ENCODE data around the gene MYG1. TPM values are rescaled to one million over a fixed set of nuclear protein-coding genes. Genes with fewer than 3 reads are reported as not detected.

Gene MYG1
- total RNA-seq (2022; extraction: Qiagen RNA extraction; ENCODE audit: low read depth), result 73.5 to 107 TPM (median 90.2 TPM) in 5 replicates

DNA sequence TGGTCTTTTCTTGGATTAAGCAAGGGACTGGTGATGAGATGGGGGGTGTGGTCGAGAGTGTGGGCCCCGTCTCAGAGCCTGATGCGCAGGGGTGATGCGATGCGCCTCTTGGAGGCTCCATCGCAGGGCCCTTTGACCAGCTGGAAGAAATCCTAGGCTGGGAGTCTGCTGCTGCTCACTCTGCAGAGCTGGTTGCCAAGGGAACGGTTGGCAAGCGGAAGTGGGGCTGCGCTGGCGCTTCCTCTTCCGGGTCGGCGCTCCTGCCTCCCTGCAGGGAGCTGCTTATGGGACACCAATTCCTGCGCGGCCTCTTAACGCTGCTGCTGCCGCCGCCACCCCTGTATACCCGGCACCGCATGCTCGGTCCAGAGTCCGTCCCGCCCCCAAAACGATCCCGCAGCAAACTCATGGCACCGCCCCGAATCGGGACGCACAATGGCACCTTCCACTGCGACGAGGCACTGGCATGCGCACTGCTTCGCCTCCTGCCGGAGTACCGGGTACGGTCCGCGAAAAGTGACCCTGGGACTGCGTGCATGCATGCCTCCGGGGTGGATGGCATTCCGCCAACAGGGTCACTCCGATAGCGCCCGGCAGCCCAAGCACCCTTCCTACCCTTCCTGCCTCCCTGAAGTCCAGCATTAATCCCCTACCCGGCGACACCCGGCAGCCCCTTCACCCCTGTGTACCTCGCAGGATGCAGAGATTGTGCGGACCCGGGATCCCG is at the start of gene MYG1:
Gene MYG1 (plus strand): TSS at position 242 of the 727 bp plus-strand sequence. CDS start 43 bp downstream, at position 285.

GRCh38 chr12:53267999-53268629 is 31.4 kb upstream of the MYG1 start, which contains the start of gene ESPL1:
Gene ESPL1 (plus strand): TSS chr12:53268299. CDS start chr12:53268767, 468 bp downstream.

DNA sequence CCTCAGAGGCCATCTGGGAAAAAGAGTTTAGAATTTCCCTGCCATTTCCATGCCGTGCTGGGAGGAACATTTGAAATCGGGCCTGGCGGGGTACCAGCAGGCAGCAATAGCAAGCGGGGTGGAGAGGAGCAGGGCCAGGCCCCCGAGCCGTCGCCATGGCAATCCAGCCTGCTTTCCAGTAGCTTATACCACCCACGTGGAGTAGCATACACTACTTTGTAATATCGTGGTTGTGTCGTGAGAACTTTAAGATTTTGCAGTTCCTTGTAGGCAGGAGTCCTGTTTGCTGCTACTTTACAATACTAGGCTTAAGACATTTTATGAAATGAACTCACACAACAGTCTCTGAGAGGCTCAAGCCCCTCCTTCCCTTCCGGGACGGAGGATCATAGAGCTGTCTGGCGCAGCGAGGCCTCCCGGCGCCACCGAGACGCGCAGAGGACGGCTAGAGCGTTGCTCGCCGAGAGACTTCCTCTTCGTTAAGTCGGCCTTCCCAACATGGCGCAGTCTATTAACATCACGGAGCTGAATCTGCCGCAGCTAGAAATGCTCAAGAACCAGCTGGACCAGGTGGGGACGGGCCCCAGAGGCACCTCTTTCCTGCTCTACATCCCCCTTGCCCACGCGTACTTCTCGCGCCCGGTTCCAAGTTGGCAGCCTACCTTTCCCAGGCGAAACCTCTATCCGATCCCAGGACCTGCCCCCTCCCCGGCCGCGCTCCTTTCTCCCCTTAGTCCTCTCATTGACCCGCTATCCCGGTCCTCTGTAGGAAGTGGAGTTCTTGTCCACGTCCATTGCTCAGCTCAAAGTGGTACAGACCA is 4.2 kb upstream of the MYG1 start, which contains the start of gene PFDN5:
Gene PFDN5 (plus strand): TSS at position 473 of the 821 bp plus-strand sequence. CDS start 26 bp downstream, at position 499.

DNA sequence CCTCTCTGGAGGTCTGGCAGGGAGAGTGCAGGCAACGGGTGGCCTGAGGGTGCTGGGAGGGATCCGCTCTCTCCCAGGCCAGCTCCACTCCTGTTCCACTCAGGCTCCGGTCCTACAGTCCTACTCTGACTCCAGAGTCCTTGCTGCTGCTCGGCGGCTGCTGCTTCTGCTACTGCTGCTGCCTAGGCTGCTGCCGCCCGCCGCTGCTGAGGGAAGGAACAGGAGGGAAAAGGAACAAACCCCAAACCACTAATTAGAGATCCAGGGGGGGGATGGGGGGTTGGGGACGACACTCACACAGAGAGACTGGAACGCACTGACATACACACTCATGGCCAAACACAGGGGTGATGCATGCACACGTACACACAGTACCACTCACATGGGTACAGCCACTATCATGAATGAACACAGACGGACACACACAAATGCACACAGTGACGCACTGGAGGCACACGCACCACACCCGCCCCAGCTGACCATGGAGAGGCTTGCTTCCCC is 36.7 kb downstream of the MYG1 start, which contains the start of gene SP7:
Gene SP7 (minus strand): TSS at position 174 of the 501 bp plus-strand sequence. CDS start 708 bp downstream, outside the sequence.

Other genes with a start within 250 kb of the MYG1 start
- gene TNS2, start 249.6 kb upstream of the MYG1 start, total RNA-seq (2022; extraction: Qiagen RNA extraction; ENCODE audit: low read depth), result 31.3 to 48.7 TPM (median 41.7 TPM) in 5 replicates
- 33.3 to 38.4 TPM (median 35.7 TPM) in 5 replicates for gene SPRYD3, start 220.3 kb upstream of the MYG1 start, total RNA-seq (2022; extraction: Qiagen RNA extraction; ENCODE audit: low read depth)
- gene IGFBP6, start 202.0 kb upstream of the MYG1 start, total RNA-seq (2022; extraction: Qiagen RNA extraction; ENCODE audit: low read depth), result 155 to 267 TPM (median 231 TPM) in 5 replicates
- gene SOAT2, start 196.2 kb upstream of the MYG1 start, total RNA-seq (2022; extraction: Qiagen RNA extraction; ENCODE audit: low read depth), result 0.06 to 0.44 TPM (median 0.40 TPM) in 5 replicates
- 12.9 to 17.1 TPM (median 15.4 TPM) in 5 replicates for gene ZNF740, start 119.0 kb upstream of the MYG1 start, total RNA-seq (2022; extraction: Qiagen RNA extraction; ENCODE audit: low read depth)
- gene CSAD, start 118.8 kb upstream of the MYG1 start, total RNA-seq (2022; extraction: Qiagen RNA extraction; ENCODE audit: low read depth), result 5.2 to 8.0 TPM (median 7.6 TPM) in 5 replicates
- 0.29 to 0.63 TPM (median 0.42 TPM) in 5 replicates for gene ITGB7, start 92.4 kb upstream of the MYG1 start, total RNA-seq (2022; extraction: Qiagen RNA extraction; ENCODE audit: low read depth)
- gene RARG, start 67.5 kb upstream of the MYG1 start, total RNA-seq (2022; extraction: Qiagen RNA extraction; ENCODE audit: low read depth), result 20.4 to 27.6 TPM (median 24.0 TPM) in 5 replicates
- gene ESPL1, start 31.4 kb upstream of the MYG1 start, total RNA-seq (2022; extraction: Qiagen RNA extraction; ENCODE audit: low read depth), result 14.8 to 21.4 TPM (median 18.5 TPM) in 5 replicates
- gene PFDN5, start 4.2 kb upstream of the MYG1 start, total RNA-seq (2022; extraction: Qiagen RNA extraction; ENCODE audit: low read depth), result 489 to 606 TPM (median 503 TPM) in 5 replicates
- 74.5 to 81.6 TPM (median 77.1 TPM) in 5 replicates for gene AAAS, start 21.9 kb downstream of the MYG1 start, total RNA-seq (2022; extraction: Qiagen RNA extraction; ENCODE audit: low read depth)
- gene SP7, start 36.7 kb downstream of the MYG1 start, total RNA-seq (2022; extraction: Qiagen RNA extraction; ENCODE audit: low read depth), result 0.08 to 0.10 TPM (median 0.10 TPM) in 3 of 5 replicates, not detected in the others
- 17.8 to 24.0 TPM (median 21.8 TPM) in 5 replicates for gene SP1, start 80.5 kb downstream of the MYG1 start, total RNA-seq (2022; extraction: Qiagen RNA extraction; ENCODE audit: low read depth)
- gene AMHR2, start 124.2 kb downstream of the MYG1 start, total RNA-seq (2022; extraction: Qiagen RNA extraction; ENCODE audit: low read depth), result 0.75 to 1.9 TPM (median 1.1 TPM) in 5 replicates
- 260 to 366 TPM (median 324 TPM) in 5 replicates for gene PRR13, start 142.0 kb downstream of the MYG1 start, total RNA-seq (2022; extraction: Qiagen RNA extraction; ENCODE audit: low read depth)
- 605 to 635 TPM (median 619 TPM) in 5 replicates for gene PCBP2, start 152.4 kb downstream of the MYG1 start, total RNA-seq (2022; extraction: Qiagen RNA extraction; ENCODE audit: low read depth)
- 9.5 to 15.0 TPM (median 13.3 TPM) in 5 replicates for gene MAP3K12, start 199.8 kb downstream of the MYG1 start, total RNA-seq (2022; extraction: Qiagen RNA extraction; ENCODE audit: low read depth)
- gene TARBP2, start 201.6 kb downstream of the MYG1 start, total RNA-seq (2022; extraction: Qiagen RNA extraction; ENCODE audit: low read depth), result 43.1 to 57.7 TPM (median 51.0 TPM) in 5 replicates
- 0.85 TPM in 1 of 5 replicates, not detected in the others for gene NPFF, start 207.8 kb downstream of the MYG1 start, total RNA-seq (2022; extraction: Qiagen RNA extraction; ENCODE audit: low read depth)